SKM-1 treated with dmso at 0.1 percent for 144 hours (cell line): Measurements from ENCODE around the gene CACNA2D1.

Experiments
- DNase-seq: peaks from one replicate; lab custom pipeline; 2025; ENCODE audit not compliant: unreplicated experiment; lab: John Stamatoyannopoulos, UW

Gene CACNA2D1

GRCh38 chr7:82347808-82348207 is 95.8 kb downstream of the CACNA2D1 start:
- DNase-seq, result no peak

- DNase-seq, result no peak
Measured at GRCh38 chr7:82345886-82346285, 97.7 kb downstream of the CACNA2D1 start.

- DNase-seq, result no peak
Measured at GRCh38 chr7:82343716-82344115, 99.9 kb downstream of the CACNA2D1 start.

- DNase-seq, result no peak
Measured at GRCh38 chr7:82339958-82340357, 103.6 kb downstream of the CACNA2D1 start.

GRCh38 chr7:82335927-82336326 is 107.7 kb downstream of the CACNA2D1 start:
- no peak for DNase-seq

GRCh38 chr7:82335001-82335400 is 108.6 kb downstream of the CACNA2D1 start:
- DNase-seq, result no peak

GRCh38 chr7:82331234-82331633 is 112.3 kb downstream of the CACNA2D1 start:
- no peak for DNase-seq

GRCh38 chr7:82330706-82331215 is 112.8 kb downstream of the CACNA2D1 start:
- DNase-seq, result no peak

- no peak for DNase-seq
Measured at GRCh38 chr7:82327898-82328297, 115.7 kb downstream of the CACNA2D1 start.

- DNase-seq, result no peak
Measured at GRCh38 chr7:82325416-82325815, 118.2 kb downstream of the CACNA2D1 start.

GRCh38 chr7:82323806-82324205 is 119.8 kb downstream of the CACNA2D1 start:
- no peak for DNase-seq

- no peak for DNase-seq
Measured at GRCh38 chr7:82319674-82320118, 123.9 kb downstream of the CACNA2D1 start.

- no peak for DNase-seq
Measured at GRCh38 chr7:82318786-82319185, 124.8 kb downstream of the CACNA2D1 start.

GRCh38 chr7:82317760-82318159 is 125.8 kb downstream of the CACNA2D1 start:
- DNase-seq, result no peak

- no peak for DNase-seq
Measured at GRCh38 chr7:82317257-82317721, 126.3 kb downstream of the CACNA2D1 start.

GRCh38 chr7:82313269-82313668 is 130.3 kb downstream of the CACNA2D1 start:
- DNase-seq, result no peak

- no peak for DNase-seq
Measured at GRCh38 chr7:82312646-82313045, 130.9 kb downstream of the CACNA2D1 start.

GRCh38 chr7:82305347-82306005 is 138.1 kb downstream of the CACNA2D1 start:
- no peak for DNase-seq

- DNase-seq, result no peak
Measured at GRCh38 chr7:82294865-82295264, 148.7 kb downstream of the CACNA2D1 start.

GRCh38 chr7:82294382-82294784 is 149.2 kb downstream of the CACNA2D1 start:
- DNase-seq, result no peak

- DNase-seq, result no peak
Measured at GRCh38 chr7:82293467-82293866, 150.1 kb downstream of the CACNA2D1 start.

- DNase-seq, result no peak
Measured at GRCh38 chr7:82291931-82292330, 151.6 kb downstream of the CACNA2D1 start.

- no peak for DNase-seq
Measured at GRCh38 chr7:82289889-82290288, 153.7 kb downstream of the CACNA2D1 start.
